Adrenal gland (tissue), 5 donors: ENCODE measurements around the gene LDB3.

Experiments
- POLR2A ChIP-seq, 2 donors: fragments of 450-650 bp; IDR thresholded peaks; one replicate each; pipeline ENCODE4 v1.6.1; 2017; ENCODE audit warnings: antibody characterized with exemption in 2 of 2, mild to moderate bottlenecking in 2 of 2, moderate library complexity in 1 of 2
- TF ChIP-seq, protein P1 (sequence below), 6 experiments: fragments of 450-650 bp in 4 of 6; fragments of 200-600 bp in 2 of 6; sonication (generic) in 1 of 6; IDR thresholded peaks; 1 replicate in 5 of 6; 2 replicates in 1 of 6; pipeline versions ENCODE4 v1.5.1 to v1.8.0; 2016 to 2021; ENCODE audit warnings: antibody characterized with exemption in 6 of 6, mild to moderate bottlenecking in 2 of 6, moderate library complexity in 1 of 6
- donor health status: DM: no; HTN: no; CAD: no.

DNA sequence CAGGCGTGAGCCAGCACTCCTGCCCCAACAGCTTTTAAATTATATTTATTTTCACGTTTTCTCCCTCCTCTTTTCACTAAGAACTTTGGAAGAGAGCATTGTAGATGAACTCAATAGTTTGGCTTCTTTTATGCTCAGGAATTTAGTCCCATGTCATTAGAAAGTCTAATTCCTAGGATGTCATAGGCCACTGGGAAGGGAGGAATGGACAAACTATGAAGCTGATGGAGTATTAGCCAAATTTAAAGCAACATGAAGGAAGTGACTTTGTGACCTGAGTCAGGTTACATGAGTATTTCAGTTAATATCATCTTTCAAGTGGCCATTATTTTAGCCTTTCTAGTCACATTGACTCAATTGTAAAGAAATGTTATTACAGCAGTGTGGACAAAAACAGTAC lies 32.0 kb upstream of the LDB3 start:
- TF ChIP-seq, protein P1, sequence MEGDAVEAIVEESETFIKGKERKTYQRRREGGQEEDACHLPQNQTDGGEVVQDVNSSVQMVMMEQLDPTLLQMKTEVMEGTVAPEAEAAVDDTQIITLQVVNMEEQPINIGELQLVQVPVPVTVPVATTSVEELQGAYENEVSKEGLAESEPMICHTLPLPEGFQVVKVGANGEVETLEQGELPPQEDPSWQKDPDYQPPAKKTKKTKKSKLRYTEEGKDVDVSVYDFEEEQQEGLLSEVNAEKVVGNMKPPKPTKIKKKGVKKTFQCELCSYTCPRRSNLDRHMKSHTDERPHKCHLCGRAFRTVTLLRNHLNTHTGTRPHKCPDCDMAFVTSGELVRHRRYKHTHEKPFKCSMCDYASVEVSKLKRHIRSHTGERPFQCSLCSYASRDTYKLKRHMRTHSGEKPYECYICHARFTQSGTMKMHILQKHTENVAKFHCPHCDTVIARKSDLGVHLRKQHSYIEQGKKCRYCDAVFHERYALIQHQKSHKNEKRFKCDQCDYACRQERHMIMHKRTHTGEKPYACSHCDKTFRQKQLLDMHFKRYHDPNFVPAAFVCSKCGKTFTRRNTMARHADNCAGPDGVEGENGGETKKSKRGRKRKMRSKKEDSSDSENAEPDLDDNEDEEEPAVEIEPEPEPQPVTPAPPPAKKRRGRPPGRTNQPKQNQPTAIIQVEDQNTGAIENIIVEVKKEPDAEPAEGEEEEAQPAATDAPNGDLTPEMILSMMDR (IDR thresholded peaks at IDR 0.05) = no peak
- TF ChIP-seq POLR2A (IDR thresholded peaks at IDR 0.05) = no peak
